ENCODE data around the gene LSAMP. TPM values are rescaled to one million over a fixed set of nuclear protein-coding genes. Genes with fewer than 3 reads are reported as not detected.
A peak's percentile ranks its signal among the peaks of the same experiment; 100 is the strongest.

Gene LSAMP
- total RNA-seq, 1 experiment from 2014 or later, result 3.1 TPM

DNA sequence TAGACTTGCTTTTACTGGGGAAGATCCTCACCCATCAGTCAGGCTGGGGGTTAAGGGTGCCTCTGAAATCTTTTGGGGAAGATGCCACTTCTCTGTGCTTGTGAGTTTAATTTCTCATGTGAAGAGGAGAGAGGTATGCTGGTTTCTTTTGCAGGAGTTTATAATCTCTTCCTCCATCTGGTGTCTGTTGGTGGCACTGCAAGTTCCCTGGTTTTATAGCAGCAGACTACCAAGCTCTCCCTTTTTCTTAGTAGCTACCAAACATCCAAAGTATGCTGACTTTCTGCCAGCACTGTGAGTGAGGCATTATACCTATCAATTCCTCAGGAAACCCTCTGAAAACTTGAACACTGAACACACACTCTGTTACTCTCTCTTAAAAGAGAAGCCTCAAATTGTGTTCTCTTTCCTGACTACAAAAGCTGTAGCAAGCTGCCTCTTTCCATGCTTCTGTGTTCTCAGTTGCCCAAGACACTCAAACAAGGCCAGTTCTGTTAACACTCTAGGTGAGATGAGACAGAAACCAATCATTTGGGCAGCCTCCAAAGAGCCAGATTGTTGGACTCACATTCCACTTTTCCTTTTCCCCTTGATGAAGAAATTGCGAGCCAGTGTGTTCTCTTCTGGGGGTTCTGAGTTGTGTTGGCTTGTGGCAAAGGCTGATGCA lies 522.5 kb downstream of the LSAMP start:
- intact Hi-C loops (cut with micrococcal nuclease; ENCODE audit: unreplicated experiment) (no loop called here), in situ Hi-C loops (cut with HindIII; ENCODE audit: low pct_unique_long_range_greater_than_20kb, low sequenced_read_pairs) (no loop called here)
- H3K27ac ChIP-seq (ENCODE audit: low read length), result no peak overlapping the region
- DNase-seq (ENCODE audit: low read depth, low spot score) (no peak), ATAC-seq (no peak)
- TF ChIP-seq POLR2AphosphoS5 (IDR thresholded peaks at IDR 0.05; ENCODE audit: low read depth, low read length), result no peak
- TF ChIP-seq CTCF (IDR thresholded peaks at IDR 0.05), result peak; percentile 39; the same call in 1 of the 2 replicates
- no peak overlapping the region for H3K4me3 ChIP-seq (ENCODE audit: low read depth in 2 of 2, low read length in 2 of 2)
- ChIA-PET CTCF (no interaction called here), POLR2A (no interaction called here)
- no peaks in the 10 kb centered on the region for H3K4me1 ChIP-seq (ENCODE audit: control insufficient read depth, insufficient read depth, low read length)
- no TSS peak for BruUV-seq (replicated peaks)
- no peaks in the 10 kb centered on the region for H3K9me3 ChIP-seq (ENCODE audit: control insufficient read depth, insufficient read depth, low read depth, low read length)
- no peaks in the 10 kb centered on the region for H3K36me3 ChIP-seq (ENCODE audit: control insufficient read depth, insufficient read depth, low read length)
- no peaks in the 10 kb centered on the region for H3K27me3 ChIP-seq (ENCODE audit: control insufficient read depth, insufficient read depth, low read length)

DNA sequence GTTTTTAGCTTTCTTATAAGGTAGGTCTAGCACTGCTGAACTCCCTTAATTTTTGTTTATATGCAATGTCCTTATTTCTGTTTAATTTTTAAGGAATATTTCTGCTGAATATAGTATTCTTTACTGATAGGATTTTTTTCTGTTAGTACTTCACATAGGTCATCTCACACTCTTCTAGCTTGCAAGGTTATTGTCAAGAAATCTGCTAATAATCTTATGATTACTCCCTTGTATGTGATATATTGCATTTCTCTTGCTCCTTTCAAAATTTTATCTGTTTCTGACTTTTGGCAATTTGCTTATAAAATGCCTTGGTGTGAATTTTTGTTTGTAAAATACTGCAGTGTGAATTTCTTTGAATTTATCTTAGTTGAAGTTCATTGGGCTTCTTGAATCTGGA lies 523.6 kb downstream of the LSAMP start:
- DNase-seq (ENCODE audit: low read depth, low spot score), result no peak
- H3K27me3 ChIP-seq (ENCODE audit: control insufficient read depth, insufficient read depth, low read length), result no peaks in the 10 kb centered on the region
- no peaks in the 10 kb centered on the region for H3K9me3 ChIP-seq (ENCODE audit: control insufficient read depth, insufficient read depth, low read depth, low read length)
- no peak for TF ChIP-seq POLR2AphosphoS5 (IDR thresholded peaks at IDR 0.05; ENCODE audit: low read depth, low read length)
- no peak for TF ChIP-seq CTCF (IDR thresholded peaks at IDR 0.05)
- TF ChIP-seq SIN3A (IDR thresholded peaks at IDR 0.05; ENCODE audit: borderline replicate concordance, insufficient read depth, low read depth, low read length), result no peak
- TF ChIP-seq, protein P1, sequence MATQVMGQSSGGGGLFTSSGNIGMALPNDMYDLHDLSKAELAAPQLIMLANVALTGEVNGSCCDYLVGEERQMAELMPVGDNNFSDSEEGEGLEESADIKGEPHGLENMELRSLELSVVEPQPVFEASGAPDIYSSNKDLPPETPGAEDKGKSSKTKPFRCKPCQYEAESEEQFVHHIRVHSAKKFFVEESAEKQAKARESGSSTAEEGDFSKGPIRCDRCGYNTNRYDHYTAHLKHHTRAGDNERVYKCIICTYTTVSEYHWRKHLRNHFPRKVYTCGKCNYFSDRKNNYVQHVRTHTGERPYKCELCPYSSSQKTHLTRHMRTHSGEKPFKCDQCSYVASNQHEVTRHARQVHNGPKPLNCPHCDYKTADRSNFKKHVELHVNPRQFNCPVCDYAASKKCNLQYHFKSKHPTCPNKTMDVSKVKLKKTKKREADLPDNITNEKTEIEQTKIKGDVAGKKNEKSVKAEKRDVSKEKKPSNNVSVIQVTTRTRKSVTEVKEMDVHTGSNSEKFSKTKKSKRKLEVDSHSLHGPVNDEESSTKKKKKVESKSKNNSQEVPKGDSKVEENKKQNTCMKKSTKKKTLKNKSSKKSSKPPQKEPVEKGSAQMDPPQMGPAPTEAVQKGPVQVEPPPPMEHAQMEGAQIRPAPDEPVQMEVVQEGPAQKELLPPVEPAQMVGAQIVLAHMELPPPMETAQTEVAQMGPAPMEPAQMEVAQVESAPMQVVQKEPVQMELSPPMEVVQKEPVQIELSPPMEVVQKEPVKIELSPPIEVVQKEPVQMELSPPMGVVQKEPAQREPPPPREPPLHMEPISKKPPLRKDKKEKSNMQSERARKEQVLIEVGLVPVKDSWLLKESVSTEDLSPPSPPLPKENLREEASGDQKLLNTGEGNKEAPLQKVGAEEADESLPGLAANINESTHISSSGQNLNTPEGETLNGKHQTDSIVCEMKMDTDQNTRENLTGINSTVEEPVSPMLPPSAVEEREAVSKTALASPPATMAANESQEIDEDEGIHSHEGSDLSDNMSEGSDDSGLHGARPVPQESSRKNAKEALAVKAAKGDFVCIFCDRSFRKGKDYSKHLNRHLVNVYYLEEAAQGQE (IDR thresholded peaks at IDR 0.05; ENCODE audit: insufficient read depth in 1 of 2, low read depth in 2 of 2, low read length in 1 of 2), result no peak
- TF ChIP-seq TCF7L2 (IDR thresholded peaks at IDR 0.05; ENCODE audit: low read depth, low read length), result no peak
- intact Hi-C loops (cut with micrococcal nuclease; ENCODE audit: unreplicated experiment), result no loop called here
- CTCF ChIA-PET, result interaction anchor here (0.5 kb wide), 1 partner anchor 849 kb away, joined by 12 read pairs; no protein-coding TSS in a partner anchor
- no peaks in the 10 kb centered on the region for H3K36me3 ChIP-seq (ENCODE audit: control insufficient read depth, insufficient read depth, low read length)
- ATAC-seq, result no peak
- BruUV-seq (replicated peaks), result no TSS peak
- no peak overlapping the region for H3K4me3 ChIP-seq (ENCODE audit: low read depth in 2 of 2, low read length in 2 of 2)
- POLR2A ChIA-PET, result no interaction called here
- H3K4me1 ChIP-seq (ENCODE audit: control insufficient read depth, insufficient read depth, low read length), result no peaks in the 10 kb centered on the region
- H3K27ac ChIP-seq (ENCODE audit: low read length), result no peak overlapping the region
- in situ Hi-C loops (cut with HindIII; ENCODE audit: low pct_unique_long_range_greater_than_20kb, low sequenced_read_pairs), result no loop called here
